ENCODE measurements around the gene DTNA. TPM values are rescaled to one million over a fixed set of nuclear protein-coding genes. Genes with fewer than 3 reads are reported as not detected.

The DTNA gene
- total RNA-seq, 2 donors from 2014 or later: 114 to 197 TPM

DNA sequence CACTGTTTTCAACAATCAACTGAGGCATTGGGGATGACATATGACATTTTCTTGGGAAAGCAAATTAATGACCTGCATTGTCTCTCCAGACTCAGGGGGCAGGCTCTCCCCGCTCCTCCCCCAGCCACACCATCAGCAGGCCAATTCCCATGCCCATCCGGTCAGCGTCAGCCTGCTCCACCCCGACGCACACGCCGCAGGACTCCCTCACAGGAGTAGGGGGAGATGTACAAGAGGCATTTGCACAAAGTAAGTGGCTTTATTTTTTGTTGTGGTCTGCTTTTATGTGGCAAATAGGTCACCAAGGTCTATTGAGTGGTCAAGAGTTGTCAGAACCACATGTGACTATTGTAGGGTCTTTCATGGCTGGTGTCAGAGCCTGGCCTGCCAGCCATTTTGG is 165.1 kb downstream of the DTNA start:
- Histone ChIP-seq H3K9me3 (no peaks in the 10 kb centered on the region), H3K27ac (no peak overlapping the region), H3K36me3 (no peaks in the 10 kb centered on the region), H3K27me3 (no peaks in the 10 kb centered on the region), H3K4me3 (no peak overlapping the region), H3K4me1 (peaks cover 0 to 1% of the 10 kb centered on the region in 2 donors)
- no peak for DNase-seq (ENCODE audit: low spot score)
- TF ChIP-seq, protein P1, sequence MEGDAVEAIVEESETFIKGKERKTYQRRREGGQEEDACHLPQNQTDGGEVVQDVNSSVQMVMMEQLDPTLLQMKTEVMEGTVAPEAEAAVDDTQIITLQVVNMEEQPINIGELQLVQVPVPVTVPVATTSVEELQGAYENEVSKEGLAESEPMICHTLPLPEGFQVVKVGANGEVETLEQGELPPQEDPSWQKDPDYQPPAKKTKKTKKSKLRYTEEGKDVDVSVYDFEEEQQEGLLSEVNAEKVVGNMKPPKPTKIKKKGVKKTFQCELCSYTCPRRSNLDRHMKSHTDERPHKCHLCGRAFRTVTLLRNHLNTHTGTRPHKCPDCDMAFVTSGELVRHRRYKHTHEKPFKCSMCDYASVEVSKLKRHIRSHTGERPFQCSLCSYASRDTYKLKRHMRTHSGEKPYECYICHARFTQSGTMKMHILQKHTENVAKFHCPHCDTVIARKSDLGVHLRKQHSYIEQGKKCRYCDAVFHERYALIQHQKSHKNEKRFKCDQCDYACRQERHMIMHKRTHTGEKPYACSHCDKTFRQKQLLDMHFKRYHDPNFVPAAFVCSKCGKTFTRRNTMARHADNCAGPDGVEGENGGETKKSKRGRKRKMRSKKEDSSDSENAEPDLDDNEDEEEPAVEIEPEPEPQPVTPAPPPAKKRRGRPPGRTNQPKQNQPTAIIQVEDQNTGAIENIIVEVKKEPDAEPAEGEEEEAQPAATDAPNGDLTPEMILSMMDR (IDR thresholded peaks at IDR 0.05): no peak

DNA sequence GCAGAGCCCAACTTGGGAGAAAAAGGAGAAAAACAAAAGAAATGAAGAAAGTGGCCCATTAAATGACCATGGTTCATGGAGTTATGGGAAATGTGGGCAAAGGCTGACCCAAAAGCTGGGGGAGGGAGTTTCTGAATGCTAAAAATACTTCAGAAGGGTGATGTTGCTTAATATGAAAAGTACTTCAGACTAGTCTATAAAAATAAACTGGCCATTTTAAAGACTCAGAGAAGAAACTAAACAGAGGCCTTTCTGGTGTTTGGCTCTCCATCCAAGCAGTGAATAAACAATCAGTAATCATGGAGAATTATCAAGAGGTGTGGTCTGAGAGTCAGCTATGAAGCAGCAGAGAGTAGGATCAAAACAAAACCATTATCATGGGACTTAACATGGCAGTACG is 170.3 kb downstream of the DTNA start:
- Histone ChIP-seq H3K27me3 (no peaks in the 10 kb centered on the region), H3K4me3 (no peak overlapping the region), H3K36me3 (peaks cover 13% of the 10 kb centered on the region), H3K27ac (peak overlapping the region; percentile 41 to 63), H3K4me1 (peaks cover 0 to 17% of the 10 kb centered on the region in 2 donors), H3K9me3 (no peaks in the 10 kb centered on the region)
- TF ChIP-seq, protein P1 (IDR thresholded peaks at IDR 0.05): no peak
- DNase-seq (ENCODE audit: low spot score): no peak

DNA sequence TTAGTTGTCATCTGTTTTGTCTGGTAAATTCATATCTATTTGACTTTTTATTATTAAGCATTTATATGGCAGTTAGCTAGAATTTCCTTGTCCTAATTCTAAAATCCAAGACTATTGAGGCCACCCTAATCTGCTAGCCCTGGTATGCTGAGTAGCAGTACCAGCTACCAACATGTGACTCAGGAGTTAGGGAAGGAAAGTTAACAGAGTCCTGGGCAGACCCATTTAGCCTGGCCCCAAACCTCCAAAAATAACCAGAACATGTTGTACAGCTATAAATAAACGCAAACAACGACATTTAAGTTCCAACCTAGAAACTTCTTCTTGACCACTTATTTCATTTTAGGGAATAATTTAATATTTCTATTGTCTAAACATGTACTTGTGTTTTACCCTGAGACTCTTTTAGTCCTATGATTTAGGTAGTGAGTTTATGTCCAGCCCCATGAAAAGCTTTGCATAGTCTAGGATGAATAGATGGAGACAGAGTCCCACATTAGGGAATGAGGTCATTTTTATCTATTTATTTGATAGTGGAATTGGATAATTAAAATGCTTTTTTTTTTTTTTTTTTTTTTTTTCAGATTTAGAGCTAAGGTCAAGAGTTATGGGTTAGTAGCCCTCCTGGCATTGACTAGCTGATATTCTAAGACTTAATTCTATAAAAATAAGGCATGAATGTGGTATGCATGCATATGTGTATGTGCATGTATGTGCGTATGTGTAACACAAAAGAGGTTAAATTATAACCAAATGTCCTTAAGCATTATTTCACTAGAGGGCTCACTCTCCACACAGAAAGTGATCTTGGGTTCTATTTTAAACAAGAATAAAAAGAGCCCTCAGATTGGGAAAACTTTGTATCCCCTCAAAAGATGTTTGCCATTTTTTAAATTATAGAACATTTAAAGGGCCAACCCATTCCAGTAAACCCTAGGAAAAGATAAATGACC is 171.1 kb downstream of the DTNA start:
- TF ChIP-seq, protein P1 (IDR thresholded peaks at IDR 0.05): peak in 1 of 2 donors; percentile 43
- H3K4me1 ChIP-seq: peaks cover 0 to 17% of the 10 kb centered on the region in 2 donors
- H3K27me3 ChIP-seq: no peaks in the 10 kb centered on the region
- H3K4me3 ChIP-seq: no peak overlapping the region
- DNase-seq (ENCODE audit: low spot score): no peak
- peaks cover 13% of the 10 kb centered on the region for H3K36me3 ChIP-seq
- H3K27ac ChIP-seq: peak overlapping the region; percentile 41 to 63
- H3K9me3 ChIP-seq: no peaks in the 10 kb centered on the region

DNA sequence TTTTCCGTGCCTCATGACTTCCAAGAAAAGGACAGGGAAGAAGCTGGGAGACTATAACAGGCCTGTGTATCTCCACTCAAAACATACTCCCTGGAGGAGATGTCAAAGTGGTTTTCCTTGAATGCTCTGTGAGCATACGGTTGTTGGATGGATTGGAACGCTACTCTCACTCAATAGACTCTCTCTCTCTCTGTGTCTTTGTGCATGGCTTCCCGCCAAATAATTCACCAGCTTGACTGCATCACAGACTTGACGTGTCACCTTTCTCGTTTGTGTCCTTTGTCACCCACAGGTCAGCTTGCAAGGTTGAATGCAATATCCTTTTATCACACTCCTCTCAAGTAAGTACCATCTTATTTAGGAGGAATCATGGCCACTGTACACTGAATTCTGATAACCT is 174.3 kb downstream of the DTNA start:
- Histone ChIP-seq H3K36me3 (peaks cover 22% of the 10 kb centered on the region), H3K27ac (no peak overlapping the region)

DNA sequence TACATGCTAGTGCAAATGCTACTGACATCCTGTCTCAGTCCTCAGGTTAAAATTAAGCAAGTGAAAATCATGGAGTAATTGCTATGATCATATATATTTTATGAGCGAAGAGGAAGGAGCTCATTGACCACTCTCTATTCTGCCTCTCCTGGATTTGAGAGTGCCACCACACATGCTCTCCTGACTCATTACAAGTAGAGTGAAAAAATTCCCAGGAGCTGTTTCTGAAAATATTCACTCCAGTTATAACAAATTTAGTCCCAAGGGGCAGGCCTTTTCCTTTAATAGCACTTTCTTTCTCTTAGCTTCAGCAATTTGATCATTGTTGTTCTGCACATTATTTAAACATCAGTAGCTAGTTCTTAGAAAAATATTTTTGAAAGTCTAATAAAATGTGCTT is 176.1 kb downstream of the DTNA start:
- no peaks in the 10 kb centered on the region for H3K27me3 ChIP-seq
- H3K27ac ChIP-seq: no peak overlapping the region
- DNase-seq (ENCODE audit: low spot score): no peak
- H3K36me3 ChIP-seq: peaks cover 22% of the 10 kb centered on the region
- TF ChIP-seq, protein P1 (IDR thresholded peaks at IDR 0.05): no peak
- no peaks in the 10 kb centered on the region for H3K9me3 ChIP-seq
- peaks cover 0 to 6% of the 10 kb centered on the region in 2 donors for H3K4me1 ChIP-seq
- no peak overlapping the region for H3K4me3 ChIP-seq

More for the DNA sequence above, 174.3 kb downstream of the DTNA start:
- H3K9me3 ChIP-seq: no peaks in the 10 kb centered on the region
- no peak overlapping the region for H3K4me3 ChIP-seq
- no peaks in the 10 kb centered on the region for H3K27me3 ChIP-seq
- no peak for DNase-seq (ENCODE audit: low spot score)
- TF ChIP-seq, protein P1 (IDR thresholded peaks at IDR 0.05): no peak
- peaks cover 0 to 17% of the 10 kb centered on the region in 2 donors for H3K4me1 ChIP-seq

Data from right atrium auricular region (tissue), 2 donors.